HepG2 (cell line): ENCODE results near the gene ABHD3. TPM values are rescaled to one million over a fixed set of nuclear protein-coding genes. Genes with fewer than 3 reads are reported as not detected.
A peak's percentile ranks its signal among the peaks of the same experiment; 100 is the strongest.

ENCODE experiments used
- ATF3 ChIP-seq: sonication (generic); formaldehyde crosslinking; IDR thresholded peaks from 2 replicates; pipeline ENCODE4 v1.4.0; 2020; ENCODE audit warnings: missing genetic modification reagents
- BCLAF1 ChIP-seq: fragments of 450-650 bp; IDR thresholded peaks from 2 replicates; pipeline ENCODE4 v1.6.1; 2017; ENCODE audit warnings: mild to moderate bottlenecking
- EED ChIP-seq: sonication (generic); formaldehyde crosslinking; IDR thresholded peaks from 2 replicates; pipeline ENCODE4 v1.5.0; 2020; ENCODE audit warnings: mild to moderate bottlenecking, missing genetic modification reagents
- ELF4 ChIP-seq: sonication (generic); formaldehyde crosslinking; IDR thresholded peaks from 2 replicates; pipeline ENCODE4 v1.5.0; 2020; ENCODE audit warnings: missing genetic modification reagents, mild to moderate bottlenecking, moderate library complexity, borderline replicate concordance
- FLYWCH1 ChIP-seq: sonication (generic); formaldehyde crosslinking; IDR thresholded peaks from 2 replicates; pipeline ENCODE4 v1.8.1; 2023; ENCODE audit warnings: mild to moderate bottlenecking, missing genetic modification reagents
- FOXP1 ChIP-seq, 2 experiments: fragments of 450-650 bp in 1 of 2; IDR thresholded peaks; 2 replicates each; pipeline ENCODE4 v1.6.1; 2017 to 2018; ENCODE audit warnings: antibody characterized with exemption in 1 of 2
- GABPB1 ChIP-seq: IDR thresholded peaks from 2 replicates; pipeline ENCODE4 v1.6.1; 2016; ENCODE audit warnings: mild to moderate bottlenecking, missing genetic modification reagents, moderate library complexity, missing compliant biosample characterization
- HNRNPUL1 ChIP-seq: fragments of 200-400 bp; formaldehyde crosslinking; IDR thresholded peaks from 2 replicates; pipeline ENCODE4 v1.6.1; 2017; ENCODE audit warnings: low read depth, mild to moderate bottlenecking, low read length, moderate library complexity
- JUN ChIP-seq: sonication (generic); formaldehyde crosslinking; IDR thresholded peaks from 2 replicates; pipeline ENCODE4 v1.4.0; 2020; ENCODE audit warnings: mild to moderate bottlenecking, missing genetic modification reagents
- MIER3 ChIP-seq: IDR thresholded peaks from 2 replicates; pipeline ENCODE4 v1.6.1; 2016; ENCODE audit warnings: missing compliant biosample characterization, borderline replicate concordance
- NCOA1 ChIP-seq: sonication (generic); formaldehyde crosslinking; IDR thresholded peaks from 2 replicates; pipeline ENCODE4 v1.9.0; 2021; ENCODE audit warnings: missing genetic modification reagents
- NFYB ChIP-seq: sonication (generic); formaldehyde crosslinking; IDR thresholded peaks from 2 replicates; pipeline ENCODE4 v1.4.0; 2020; ENCODE audit warnings: missing genetic modification reagents
- NR2C2 ChIP-seq: sonication (generic); formaldehyde crosslinking; IDR thresholded peaks from 2 replicates; pipeline ENCODE4 v1.4.0; 2020; ENCODE audit warnings: missing genetic modification reagents, mild to moderate bottlenecking, moderate library complexity, borderline replicate concordance
- PLRG1 ChIP-seq: fragments of 450-650 bp; conservative IDR thresholded peaks from 2 replicates; pipeline ENCODE4 v1.6.1; 2016
- SOX5 ChIP-seq: IDR thresholded peaks from 2 replicates; pipeline ENCODE4 v1.6.1; 2016; ENCODE audit warnings: borderline replicate concordance
- USF2 ChIP-seq, 2 experiments: sonication (generic) in 1 of 2; formaldehyde crosslinking in 1 of 2; IDR thresholded peaks; 2 replicates each; pipeline versions ENCODE4 v1.5.1 to v1.6.1; 2011 to 2020; ENCODE audit warnings: borderline replicate concordance in 1 of 2, low read depth in 1 of 2, low read length in 1 of 2, mild to moderate bottlenecking in 1 of 2, missing genetic modification reagents in 1 of 2, moderate library complexity in 1 of 2
- ZBTB43 ChIP-seq: sonication (generic); formaldehyde crosslinking; conservative IDR thresholded peaks from 2 replicates; pipeline ENCODE4 v1.4.0; 2020; ENCODE audit warnings: missing genetic modification reagents
- ZMAT3 ChIP-seq: sonication (generic); formaldehyde crosslinking; conservative IDR thresholded peaks from 2 replicates; pipeline ENCODE4 v1.7.0; 2021; ENCODE audit warnings: missing genetic modification reagents
- ZNF224 ChIP-seq: sonication (generic); formaldehyde crosslinking; IDR thresholded peaks from 2 replicates; pipeline ENCODE4 v1.5.0; 2020; ENCODE audit warnings: mild to moderate bottlenecking, missing genetic modification reagents
- ZNF597 ChIP-seq: sonication (generic); formaldehyde crosslinking; IDR thresholded peaks from 2 replicates; pipeline ENCODE4 v1.5.0; 2020; ENCODE audit warnings: missing genetic modification reagents
- ZSCAN20 ChIP-seq: sonication (generic); formaldehyde crosslinking; IDR thresholded peaks from 2 replicates; pipeline ENCODE4 v1.4.0; 2020; ENCODE audit warnings: missing genetic modification reagents, mild to moderate bottlenecking, borderline replicate concordance
- polyA plus RNA-seq, 8 experiments: library from polyadenylated mRNA; depleted of rRNA in 3 of 8; stranded (reverse) in 7 of 8; unstranded in 1 of 8; fragments of >200 nt; fragmentation: Illumina TruSeq in 4 of 8; extraction: Trizol in 4 of 8; gene quantifications; 2 replicates each; pipeline versions ENCODE4 v1.2.1 to v1.2.3, GENCODE V29; 2011 to 2016; ENCODE audit warnings: low read depth in 4 of 8, missing spikeins in 1 of 8, mixed read lengths in 1 of 8; ENCODE audit not compliant: insufficient read depth in 1 of 8
- total RNA-seq, 5 experiments: library from RNA; depleted of rRNA; stranded (reverse); fragments of >200 nt; fragmentation: Illumina TruSeq; extraction: Trizol; gene quantifications; 2 replicates each; pipeline ENCODE4 v1.2.3, GENCODE V29; 2016; ENCODE audit warnings: low read depth in 1 of 5

Gene ABHD3
- total and polyA plus RNA-seq, 2 of the 13 experiments (the other 11 are each of a cell fraction or from before 2014, with no cell fraction given) = 32.1 to 40.2 TPM

- TF ChIP-seq ZBTB43 (CRISPR knock-in tag) (peak; percentile 60), FLYWCH1 (CRISPR knock-in tag) (no peak), PLRG1 (no peak), BCLAF1 (no peak), JUN (no peak), ZNF597 (CRISPR knock-in tag) (no peak), SOX5 (peak; percentile 8; the same call in 1 of the 2 replicates), NR2C2 (CRISPR knock-in tag) (no peak), NCOA1 (no peak), HNRNPUL1 (no peak), ZSCAN20 (CRISPR knock-in tag) (peak; percentile 92), EED (no peak), MIER3 (CRISPR knock-in tag) (peak; percentile 44; the same call in 1 of the 2 replicates), ZNF224 (CRISPR knock-in tag) (peak; percentile 75; the same call in 1 of the 2 replicates), NFYB (CRISPR knock-in tag) (peak; percentile 72), FOXP1 (IDR thresholded peaks at IDR 0.05) (no peak), FOXP1 (CRISPR knock-in tag; IDR thresholded peaks at IDR 0.05) (no peak), ZMAT3 (CRISPR knock-in tag) (peak; percentile 70; the same call in 1 of the 2 replicates), ELF4 (CRISPR knock-in tag) (no peak), USF2 (IDR thresholded peaks at IDR 0.05; ENCODE audit: low read depth, low read length) (no peak), USF2 (CRISPR knock-in tag; IDR thresholded peaks at IDR 0.05; ENCODE audit: borderline replicate concordance) (0 out of 2 replicates have a peak, but pooled peaks have one; percentile 28), GABPB1 (CRISPR knock-in tag) (peak; percentile 75), ATF3 (CRISPR knock-in tag) (no peak)
These were observed 36.2 kb upstream of the ABHD3 start, which contains the start of gene MIB1 (continued) for GRCh38 chr18:21740538-21741311.
